ENCODE results near the gene MTOR.

DNA sequence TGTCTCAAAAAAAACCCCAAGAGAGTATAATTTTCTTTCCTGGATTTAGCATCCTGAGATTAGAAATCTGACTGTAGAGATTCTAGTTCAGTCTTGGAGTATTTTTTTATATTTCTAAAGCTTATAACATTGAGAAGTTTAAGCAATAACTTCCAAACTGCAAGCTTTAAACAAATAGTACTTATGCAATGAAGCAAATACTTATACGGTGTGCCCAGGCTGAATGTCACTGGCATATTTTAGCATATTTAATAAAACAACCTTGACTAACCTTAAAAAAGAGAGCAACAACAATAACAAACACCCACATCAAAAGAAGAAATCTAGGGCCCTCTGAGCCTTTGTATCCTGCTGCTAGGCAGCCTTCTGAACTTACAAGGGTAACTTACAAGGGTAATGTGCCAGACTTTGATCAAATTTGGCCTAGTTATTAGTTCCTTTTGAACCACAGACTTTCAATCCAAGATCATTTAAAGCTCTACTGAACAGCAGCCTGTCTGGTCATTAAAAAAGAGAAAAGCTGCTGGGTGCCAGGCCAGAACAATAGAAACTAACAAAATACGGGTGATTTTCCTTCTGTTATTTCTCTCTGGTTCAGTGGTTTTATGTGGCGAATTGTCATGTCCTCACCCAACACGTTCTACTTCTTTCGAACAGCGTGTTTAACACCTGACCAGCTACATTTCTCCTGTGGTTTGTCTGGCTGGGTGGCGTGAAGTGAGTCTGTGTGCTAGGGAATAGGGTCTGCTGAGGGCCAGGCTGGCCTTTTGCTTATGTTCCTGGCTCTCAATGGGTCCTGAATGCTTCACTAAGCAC, 16.2 kb downstream of the MTOR start:
- TF ChIP-seq, protein P1, sequence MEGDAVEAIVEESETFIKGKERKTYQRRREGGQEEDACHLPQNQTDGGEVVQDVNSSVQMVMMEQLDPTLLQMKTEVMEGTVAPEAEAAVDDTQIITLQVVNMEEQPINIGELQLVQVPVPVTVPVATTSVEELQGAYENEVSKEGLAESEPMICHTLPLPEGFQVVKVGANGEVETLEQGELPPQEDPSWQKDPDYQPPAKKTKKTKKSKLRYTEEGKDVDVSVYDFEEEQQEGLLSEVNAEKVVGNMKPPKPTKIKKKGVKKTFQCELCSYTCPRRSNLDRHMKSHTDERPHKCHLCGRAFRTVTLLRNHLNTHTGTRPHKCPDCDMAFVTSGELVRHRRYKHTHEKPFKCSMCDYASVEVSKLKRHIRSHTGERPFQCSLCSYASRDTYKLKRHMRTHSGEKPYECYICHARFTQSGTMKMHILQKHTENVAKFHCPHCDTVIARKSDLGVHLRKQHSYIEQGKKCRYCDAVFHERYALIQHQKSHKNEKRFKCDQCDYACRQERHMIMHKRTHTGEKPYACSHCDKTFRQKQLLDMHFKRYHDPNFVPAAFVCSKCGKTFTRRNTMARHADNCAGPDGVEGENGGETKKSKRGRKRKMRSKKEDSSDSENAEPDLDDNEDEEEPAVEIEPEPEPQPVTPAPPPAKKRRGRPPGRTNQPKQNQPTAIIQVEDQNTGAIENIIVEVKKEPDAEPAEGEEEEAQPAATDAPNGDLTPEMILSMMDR (IDR thresholded peaks at IDR 0.05 in 8 of 11, conservative IDR thresholded peaks at IDR 0.05 in 3 of 11): no peak
- TF ChIP-seq POLR2AphosphoS5 (IDR thresholded peaks at IDR 0.05): no peak

Data from spleen (tissue), 7 donors.